Neuronal stem cell (in vitro differentiated cells): ENCODE data around the gene CCDC9.
A peak's percentile ranks its signal among the peaks of the same experiment; 100 is the strongest.

Experiments used
- DNase-seq: peaks from one replicate; pipeline ENCODE4 v3.0.0-alpha.2; 2013; ENCODE audit warnings: low spot score
- H2AFZ ChIP-seq: one replicate; pipeline ENCODE4 v1.6.1; 2013; ENCODE audit warnings: mild to moderate bottlenecking, low read length, inconsistent platforms
- H2AK5ac ChIP-seq: 2 replicates; pipeline ENCODE4 v1.6.1; 2013; ENCODE audit warnings: low read depth, mild to moderate bottlenecking, inconsistent platforms, low read length, moderate library complexity, mixed read lengths
- H2BK120ac ChIP-seq: 2 replicates; pipeline ENCODE4 v1.6.1; 2013; ENCODE audit warnings: low read depth, mild to moderate bottlenecking, inconsistent platforms, low read length, moderate library complexity, mixed read lengths
- H2BK12ac ChIP-seq: one replicate; pipeline ENCODE4 v1.6.1; 2013; ENCODE audit warnings: low read length, inconsistent platforms
- H2BK15ac ChIP-seq: 2 replicates; pipeline ENCODE4 v1.6.1; 2013; ENCODE audit warnings: mild to moderate bottlenecking, low read length, inconsistent platforms, mixed read lengths
- H2BK5ac ChIP-seq: one replicate; pipeline ENCODE4 v1.6.1; 2013; ENCODE audit warnings: inconsistent platforms, mild to moderate bottlenecking, low read length, moderate library complexity
- H3K14ac ChIP-seq: one replicate; pipeline ENCODE4 v1.6.1; 2013; ENCODE audit warnings: low read length, inconsistent platforms
- H3K18ac ChIP-seq: 2 replicates; pipeline ENCODE4 v1.6.1; 2013; ENCODE audit warnings: low read length, inconsistent platforms
- H3K23ac ChIP-seq: 2 replicates; pipeline ENCODE4 v1.6.1; 2013; ENCODE audit warnings: low read depth, mild to moderate bottlenecking, mixed read lengths, low read length, inconsistent platforms; ENCODE audit not compliant: poor library complexity
- H3K27ac ChIP-seq: replicated peaks from 3 replicates; pipeline ENCODE4 v1.5.1; 2013; ENCODE audit warnings: low read length, inconsistent platforms
- H3K27me3 ChIP-seq, 3 experiments: 2 replicates each; pipeline ENCODE4 v1.6.1; 2013; ENCODE audit warnings: low read length in 3 of 3, mild to moderate bottlenecking in 2 of 3, inconsistent platforms in 1 of 3, low read depth in 1 of 3, mixed read lengths in 1 of 3, moderate library complexity in 1 of 3; ENCODE audit not compliant: control insufficient read depth in 3 of 3, insufficient read depth in 3 of 3
- H3K36me3 ChIP-seq, 2 donors: replicated peaks in 1 of 2; 2 replicates each; pipeline ENCODE4 v1.6.1; 2013; ENCODE audit warnings: low read length in 2 of 2; ENCODE audit not compliant: control insufficient read depth in 2 of 2, insufficient read depth in 2 of 2
- H3K4ac ChIP-seq: 2 replicates; pipeline ENCODE4 v1.6.1; 2013; ENCODE audit warnings: inconsistent platforms, mild to moderate bottlenecking, low read length, moderate library complexity
- H3K4me1 ChIP-seq, 2 donors: 1 replicate in 1 of 2; 2 replicates in 1 of 2; pipeline ENCODE4 v1.6.1; 2013; ENCODE audit warnings: low read length in 2 of 2, low read depth in 1 of 2; ENCODE audit not compliant: control insufficient read depth in 2 of 2, insufficient read depth in 1 of 2
- H3K4me2 ChIP-seq: one replicate; pipeline ENCODE4 v1.6.1; 2013; ENCODE audit warnings: mild to moderate bottlenecking, low read length, inconsistent platforms; ENCODE audit not compliant: insufficient read depth, poor library complexity, severe bottlenecking
- H3K4me3 ChIP-seq, 2 donors: 2 replicates each; pipeline ENCODE4 v1.5.1; 2013; ENCODE audit warnings: low read length in 2 of 2, mild to moderate bottlenecking in 2 of 2, inconsistent platforms in 1 of 2, moderate library complexity in 1 of 2
- H3K79me1 ChIP-seq: one replicate; pipeline ENCODE4 v1.6.1; 2013; ENCODE audit warnings: low read depth, mild to moderate bottlenecking, inconsistent platforms, low read length, moderate library complexity
- H3K9ac ChIP-seq: one replicate; pipeline ENCODE4 v1.6.1; 2013; ENCODE audit warnings: mild to moderate bottlenecking, low read depth, low read length, inconsistent platforms; ENCODE audit not compliant: poor library complexity
- H3K9me3 ChIP-seq, 2 donors: replicated peaks in 1 of 2; 2 replicates each; pipeline versions ENCODE3 to v1.6.1; 2013; ENCODE audit warnings: low read length in 2 of 2, mild to moderate bottlenecking in 2 of 2, inconsistent platforms in 1 of 2, low read depth in 1 of 2, mixed read lengths in 1 of 2, moderate library complexity in 1 of 2; ENCODE audit not compliant: control insufficient read depth in 2 of 2, insufficient read depth in 1 of 2
- H4K8ac ChIP-seq: one replicate; pipeline ENCODE4 v1.6.1; 2013; ENCODE audit warnings: low read depth, mild to moderate bottlenecking, inconsistent platforms, low read length, moderate library complexity
- H4K91ac ChIP-seq: one replicate; pipeline ENCODE4 v1.6.1; 2013; ENCODE audit warnings: low read length, low read depth, mild to moderate bottlenecking, inconsistent platforms; ENCODE audit not compliant: poor library complexity
- WGBS, 2 donors: extraction: QIAGEN DNeasy Blood & Tissue Kit; methylation state at CpG; one replicate each; pipeline ENCODE4 v1.1.7; 2013; ENCODE audit warnings: missing lambda C conversion rate in 2 of 2, mixed read lengths in 1 of 2; ENCODE audit not compliant: insufficient read length in 2 of 2, insufficient replicate concordance in 1 of 2; ENCODE audit errors: extremely low coverage in 2 of 2; 5-methylcytosine and 5-hydroxymethylcytosine counted together

CCDC9 gene

DNA sequence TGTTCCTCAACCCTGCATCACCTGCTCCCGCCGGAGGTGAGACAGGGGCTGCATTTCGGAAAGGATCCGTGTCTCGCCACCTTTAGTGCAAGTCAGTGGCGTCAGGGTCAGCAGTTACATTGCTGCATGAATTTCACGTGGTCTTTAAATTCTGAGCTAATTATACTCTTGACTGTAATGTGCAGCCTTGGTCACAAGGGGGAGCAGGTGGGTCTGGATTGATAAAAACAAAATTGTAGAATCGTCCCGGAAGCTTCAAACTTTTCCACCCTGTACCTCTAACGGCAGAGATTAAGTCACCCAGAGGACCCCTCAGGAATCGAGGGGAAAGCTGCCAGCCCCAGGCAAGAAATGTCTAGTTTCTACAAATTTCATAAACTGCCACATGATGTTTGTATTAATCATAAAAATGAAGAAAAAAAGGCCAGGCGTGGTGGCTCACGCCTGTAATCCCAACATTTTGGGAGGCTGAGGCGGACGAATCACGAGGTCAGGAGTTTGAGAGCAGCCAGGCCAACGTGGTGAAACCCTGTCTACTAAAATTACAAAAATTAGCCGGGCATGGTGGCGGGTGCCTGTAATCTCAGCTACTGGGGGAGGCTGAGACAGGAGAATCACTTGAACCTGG, 45.5 kb upstream of the CCDC9 start:
- Histone ChIP-seq H3K36me3 (peaks cover 30 to 69% of the 10 kb centered on the region in 2 donors), H3K27ac (peak overlapping the region; percentile 7), H4K8ac (no peak overlapping the region)

DNA sequence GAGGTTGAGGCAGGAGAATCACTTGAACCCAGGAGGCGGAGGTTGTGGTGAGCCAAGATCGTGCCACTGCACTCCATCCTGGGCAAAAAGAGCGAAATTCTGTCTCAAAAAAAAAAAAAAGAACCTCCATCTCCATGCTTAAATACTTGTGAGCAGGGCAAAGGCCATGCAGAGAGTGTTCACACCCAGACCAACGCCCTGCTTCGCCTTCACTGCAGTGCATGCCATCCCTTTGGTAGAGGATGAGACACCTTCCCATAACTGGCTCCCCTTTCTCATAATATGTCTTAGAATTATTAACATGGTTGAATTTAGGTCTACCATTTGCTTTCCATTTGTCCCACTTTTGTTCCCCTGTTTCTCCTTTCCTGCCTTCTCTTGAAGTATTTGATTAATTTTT, 40.7 kb upstream of the CCDC9 start:
- no peak overlapping the region for H2AK5ac ChIP-seq
- H2BK120ac ChIP-seq, result no peak overlapping the region
- H3K4ac ChIP-seq, result no peak overlapping the region
- no peaks in the 10 kb centered on the region for H3K79me1 ChIP-seq
- no peak overlapping the region for H2BK12ac ChIP-seq
- H2BK5ac ChIP-seq, result no peak overlapping the region
- H2AFZ ChIP-seq, result no peak overlapping the region
- H3K4me3 ChIP-seq, result no peak overlapping the region
- no peak overlapping the region for H3K14ac ChIP-seq
- H3K27ac ChIP-seq, result no peak overlapping the region
- no peak overlapping the region for H4K91ac ChIP-seq
- no peaks in the 10 kb centered on the region for H3K27me3 ChIP-seq
- no peak for DNase-seq
- no peak overlapping the region for H3K9ac ChIP-seq
- no peak overlapping the region for H3K23ac ChIP-seq
- H3K4me2 ChIP-seq, result no peak overlapping the region
- H2BK15ac ChIP-seq, result no peak overlapping the region
- H3K4me1 ChIP-seq, result peaks cover under 1 to 1% of the 10 kb centered on the region in 2 donors
- no CpG with 5 or more reads among the region's 5 CpGs for WGBS, 2 donors
- H3K9me3 ChIP-seq, result no peaks in the 10 kb centered on the region
- no peak overlapping the region for H3K18ac ChIP-seq
- peaks cover 6 to 31% of the 10 kb centered on the region in 2 donors for H3K36me3 ChIP-seq
- no peak overlapping the region for H4K8ac ChIP-seq

More for the DNA sequence above, 45.5 kb upstream of the CCDC9 start:
- H4K91ac ChIP-seq, result no peak overlapping the region
- no peak overlapping the region for H3K4ac ChIP-seq
- no peak overlapping the region for H2AK5ac ChIP-seq
- H3K14ac ChIP-seq, result no peak overlapping the region
- DNase-seq, result peak; percentile 68
- H3K18ac ChIP-seq, result no peak overlapping the region
- H2AFZ ChIP-seq, result no peak overlapping the region
- H3K4me1 ChIP-seq, result peaks cover 3 to 5% of the 10 kb centered on the region in 2 donors
- H3K9ac ChIP-seq, result no peak overlapping the region
- no peaks in the 10 kb centered on the region for H3K9me3 ChIP-seq
- H2BK5ac ChIP-seq, result no peak overlapping the region
- H2BK120ac ChIP-seq, result no peak overlapping the region
- no peak overlapping the region for H2BK12ac ChIP-seq
- no peak overlapping the region for H3K4me2 ChIP-seq
- no peak overlapping the region for H2BK15ac ChIP-seq
- H3K27me3 ChIP-seq, result no peaks in the 10 kb centered on the region
- H3K79me1 ChIP-seq, result no peaks in the 10 kb centered on the region
- H3K4me3 ChIP-seq, result no peak overlapping the region
- H3K23ac ChIP-seq, result peak overlapping the region; percentile 40
- WGBS, 2 donors, result no CpG with 5 or more reads among the region's 19 CpGs

DNA sequence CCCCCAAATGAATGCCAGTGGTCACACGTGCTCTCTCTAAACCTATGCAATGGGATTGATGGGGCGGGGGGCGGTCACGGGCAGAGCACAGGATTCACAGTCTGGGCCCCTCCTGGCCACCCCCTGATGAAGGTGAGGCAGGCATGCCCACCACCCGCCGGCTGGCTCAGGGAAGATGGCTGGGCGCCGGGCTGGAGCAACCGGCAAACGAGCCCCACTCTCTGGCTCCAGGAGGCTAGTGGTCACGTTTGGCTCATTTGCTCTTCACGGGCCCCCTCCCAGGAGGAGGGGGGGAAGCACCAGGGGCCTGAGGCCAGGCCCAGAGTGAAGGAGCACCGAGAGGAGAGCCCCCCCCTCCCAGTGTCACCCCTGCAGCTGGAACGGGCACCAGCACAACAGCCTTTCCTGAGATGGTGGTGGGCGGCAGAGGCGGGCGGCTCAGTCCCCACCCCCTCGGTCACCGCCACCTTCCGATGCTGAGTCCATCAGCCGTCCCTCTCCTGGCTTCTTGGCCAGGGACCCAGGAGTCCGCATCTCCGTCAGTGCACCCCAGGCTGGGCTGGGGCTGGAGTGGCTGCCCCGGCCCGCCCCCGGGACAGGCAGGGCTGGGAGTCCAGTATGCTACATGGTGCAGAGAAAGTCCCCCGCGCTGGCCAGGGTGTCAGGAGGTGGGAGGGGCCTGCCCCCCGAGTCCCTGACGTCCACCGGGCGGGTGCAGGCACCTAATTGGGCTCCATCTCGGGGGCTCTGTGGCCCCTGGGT, 35.1 kb upstream of the CCDC9 start:
- Histone ChIP-seq H3K9me3 (no peaks in the 10 kb centered on the region), H3K14ac (no peak overlapping the region), H2BK5ac (peak overlapping the region; percentile 90), H3K27ac (no peak overlapping the region), H2AK5ac (peak overlapping the region; percentile 32), H3K27me3 (no peaks in the 10 kb centered on the region), H2BK120ac (peak overlapping the region; percentile 54), H3K4me2 (no peak overlapping the region), H2AFZ (no peak overlapping the region), H3K4me1 (peaks cover 6 to 10% of the 10 kb centered on the region in 2 donors), H3K9ac (peak overlapping the region; percentile 27), H3K4me3 (no peak overlapping the region), H2BK12ac (no peak overlapping the region), H2BK15ac (no peak overlapping the region), H3K4ac (no peak overlapping the region), H4K8ac (no peak overlapping the region), H4K91ac (no peak overlapping the region), H3K36me3 (peaks cover 11 to 50% of the 10 kb centered on the region in 2 donors), H3K18ac (peak overlapping the region; percentile 57), H3K79me1 (peaks cover 9% of the 10 kb centered on the region), H3K23ac (no peak overlapping the region)
- no peak for DNase-seq
- no CpG with 5 or more reads among the region's 33 CpGs for WGBS, 2 donors

DNA sequence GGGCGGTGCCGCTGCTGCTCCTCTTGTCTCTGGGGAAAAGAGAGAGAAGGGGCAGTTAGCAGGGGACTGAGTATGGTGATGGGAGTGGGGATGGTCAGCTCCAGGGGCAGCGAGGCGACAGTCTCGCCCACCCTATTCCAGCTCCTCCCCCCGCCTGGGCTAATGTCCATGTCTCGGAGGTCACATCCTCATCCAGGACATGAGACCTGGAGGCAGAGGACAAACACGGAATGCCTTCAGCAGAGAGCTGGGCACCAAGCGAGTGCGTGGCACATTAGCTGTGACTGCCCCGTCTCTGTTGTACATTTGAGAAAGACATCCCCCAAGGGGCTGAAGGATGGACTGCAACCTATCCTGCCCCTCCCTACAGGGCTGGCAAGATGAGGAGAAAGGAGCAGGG, 34.4 kb upstream of the CCDC9 start:
- H3K23ac ChIP-seq, result peak overlapping the region; percentile 39
- H3K9ac ChIP-seq, result peak overlapping the region; percentile 27
- no peak overlapping the region for H3K4me2 ChIP-seq
- peaks cover 12% of the 10 kb centered on the region for H3K79me1 ChIP-seq
- H2BK120ac ChIP-seq, result peak overlapping the region; percentile 54
- H3K18ac ChIP-seq, result peak overlapping the region; percentile 57
- no CpG with 5 or more reads among the region's 11 CpGs for WGBS, 2 donors
- no peak overlapping the region for H3K4me3 ChIP-seq
- H3K9me3 ChIP-seq, result no peaks in the 10 kb centered on the region
- no peak overlapping the region for H2AK5ac ChIP-seq
- no peak overlapping the region for H2BK12ac ChIP-seq
- H2BK5ac ChIP-seq, result peak overlapping the region; percentile 90
- H2BK15ac ChIP-seq, result no peak overlapping the region
- no peak overlapping the region for H2AFZ ChIP-seq
- no peak overlapping the region for H3K14ac ChIP-seq
- H4K91ac ChIP-seq, result no peak overlapping the region
- H3K4me1 ChIP-seq, result peaks cover 12 to 13% of the 10 kb centered on the region in 2 donors
- no peaks in the 10 kb centered on the region for H3K27me3 ChIP-seq
- DNase-seq, result no peak
- H3K4ac ChIP-seq, result no peak overlapping the region
- no peak overlapping the region for H3K27ac ChIP-seq
- no peak overlapping the region for H4K8ac ChIP-seq
- peaks cover 11 to 50% of the 10 kb centered on the region in 2 donors for H3K36me3 ChIP-seq
